Effector CD4-positive, alpha-beta T cell (primary cell): ENCODE measurements around the gene RBM4B.
"Not testable (repeated sequence)": the region's sequence is repeated elsewhere in the genome, so short reads cannot be mapped to it uniquely, and the experiment has no call there.

Experiments
- DNase-seq: peaks from one replicate; pipeline ENCODE4 v3.0.0-alpha.2; 2020
- total RNA-seq: gene quantifications from one replicate; lab custom pipeline; 2026; lab: John Stamatoyannopoulos, UW

Gene RBM4B
- 14.6 reads per million, percentile 40 among the genes with 10 or more reads in this experiment for total RNA-seq

- DNase-seq, result peak; percentile 96
These were observed at the start of gene RBM4B for GRCh38 chr11:66677599-66678375. RBM4B (minus strand) TSS chr11:66677887; CDS start chr11:66677079, 808 bp downstream.

GRCh38 chr11:66725647-66726046 is 48.0 kb upstream of the RBM4B start:
- no peak for DNase-seq

GRCh38 chr11:66725114-66725513 is 47.4 kb upstream of the RBM4B start:
- DNase-seq, result no peak

GRCh38 chr11:66724167-66724566 is 46.5 kb upstream of the RBM4B start:
- DNase-seq, result not testable (repeated sequence)

GRCh38 chr11:66723693-66724092 is 46.0 kb upstream of the RBM4B start:
- DNase-seq, result no peak

GRCh38 chr11:66722745-66723651 is 45.3 kb upstream of the RBM4B start:
- DNase-seq, result no peak

GRCh38 chr11:66721939-66722338 is 44.3 kb upstream of the RBM4B start:
- DNase-seq, result no peak

- DNase-seq, result no peak
These were observed 43.3 kb upstream of the RBM4B start for GRCh38 chr11:66720899-66721470.

GRCh38 chr11:66720223-66720898 is 42.7 kb upstream of the RBM4B start:
- DNase-seq, result no peak

GRCh38 chr11:66719111-66719872 is 41.6 kb upstream of the RBM4B start:
- no peak for DNase-seq

GRCh38 chr11:66718320-66718971 is 40.8 kb upstream of the RBM4B start:
- DNase-seq, result no peak

- DNase-seq, result no peak
These were observed 40.2 kb upstream of the RBM4B start for GRCh38 chr11:66717925-66718319.

GRCh38 chr11:66716996-66717395 is 39.3 kb upstream of the RBM4B start:
- no peak for DNase-seq

GRCh38 chr11:66715346-66716085 is 37.8 kb upstream of the RBM4B start:
- no peak for DNase-seq

GRCh38 chr11:66713746-66714480 is 36.2 kb upstream of the RBM4B start:
- DNase-seq, result no peak

- DNase-seq, result no peak
These were observed 32.8 kb upstream of the RBM4B start for GRCh38 chr11:66710384-66710930.

- DNase-seq, result no peak
These were observed 31.0 kb upstream of the RBM4B start for GRCh38 chr11:66708701-66709100.

- no peak for DNase-seq
These were observed 30.4 kb upstream of the RBM4B start for GRCh38 chr11:66708094-66708493.

GRCh38 chr11:66707486-66707885 is 29.8 kb upstream of the RBM4B start:
- DNase-seq, result no peak

GRCh38 chr11:66706989-66707388 is 29.3 kb upstream of the RBM4B start:
- DNase-seq, result no peak
